ENCODE data around the gene WFS1. TPM values are rescaled to one million over a fixed set of nuclear protein-coding genes. Genes with fewer than 3 reads are reported as not detected.

WFS1 gene
- total RNA-seq, 1 experiment from 2014 or later: 21.5 TPM

DNA sequence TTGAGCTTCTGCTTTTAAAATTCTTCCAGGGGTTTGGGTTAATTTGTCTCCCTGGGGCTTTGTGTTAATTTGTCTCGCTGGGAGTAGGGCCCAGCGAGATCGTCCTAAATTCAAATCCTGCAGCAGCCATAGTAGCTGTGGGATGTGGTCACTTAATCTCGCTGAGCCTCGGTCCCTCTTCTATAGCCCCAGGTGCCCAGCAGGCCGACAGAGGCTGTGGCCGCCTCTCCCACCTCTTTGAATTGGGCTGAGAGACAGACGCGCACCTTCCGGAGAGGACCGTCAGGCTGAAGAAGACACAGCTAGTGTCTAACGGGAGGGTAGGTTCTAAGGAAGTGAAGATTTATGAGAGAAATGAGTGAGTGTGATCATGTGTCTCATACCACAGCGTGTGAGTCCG lies 15.7 kb upstream of the WFS1 start:
- RAD21 ChIA-PET (ENCODE audit: low non-redundant PET in 1 of 2, low total read pairs in 2 of 2, uncharacterized antibody in 2 of 2, unreplicated experiment in 2 of 2): no interaction called here
- CTCF ChIA-PET: interaction anchor here (7.5 kb wide), 1 partner anchor 74 kb away, joined by 201 read pairs; no protein-coding TSS in a partner anchor
- intact Hi-C loops (cut with micrococcal nuclease): no loop called here
- TF ChIP-seq, protein P1, sequence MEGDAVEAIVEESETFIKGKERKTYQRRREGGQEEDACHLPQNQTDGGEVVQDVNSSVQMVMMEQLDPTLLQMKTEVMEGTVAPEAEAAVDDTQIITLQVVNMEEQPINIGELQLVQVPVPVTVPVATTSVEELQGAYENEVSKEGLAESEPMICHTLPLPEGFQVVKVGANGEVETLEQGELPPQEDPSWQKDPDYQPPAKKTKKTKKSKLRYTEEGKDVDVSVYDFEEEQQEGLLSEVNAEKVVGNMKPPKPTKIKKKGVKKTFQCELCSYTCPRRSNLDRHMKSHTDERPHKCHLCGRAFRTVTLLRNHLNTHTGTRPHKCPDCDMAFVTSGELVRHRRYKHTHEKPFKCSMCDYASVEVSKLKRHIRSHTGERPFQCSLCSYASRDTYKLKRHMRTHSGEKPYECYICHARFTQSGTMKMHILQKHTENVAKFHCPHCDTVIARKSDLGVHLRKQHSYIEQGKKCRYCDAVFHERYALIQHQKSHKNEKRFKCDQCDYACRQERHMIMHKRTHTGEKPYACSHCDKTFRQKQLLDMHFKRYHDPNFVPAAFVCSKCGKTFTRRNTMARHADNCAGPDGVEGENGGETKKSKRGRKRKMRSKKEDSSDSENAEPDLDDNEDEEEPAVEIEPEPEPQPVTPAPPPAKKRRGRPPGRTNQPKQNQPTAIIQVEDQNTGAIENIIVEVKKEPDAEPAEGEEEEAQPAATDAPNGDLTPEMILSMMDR (IDR thresholded peaks at IDR 0.05 in 2 of 3, conservative IDR thresholded peaks at IDR 0.05 in 1 of 3; ENCODE audit: borderline replicate concordance in 1 of 3, insufficient read depth in 1 of 3, low read depth in 2 of 3, low read length in 2 of 3): no peak
- no peak for TF ChIP-seq SRF (IDR thresholded peaks at IDR 0.05; ENCODE audit: low read depth)
- TF ChIP-seq FOSL1 (IDR thresholded peaks at IDR 0.05; ENCODE audit: low read depth): no peak
- no peak for TF ChIP-seq EZH2 (IDR thresholded peaks at IDR 0.05)
- TF ChIP-seq, protein P2, sequence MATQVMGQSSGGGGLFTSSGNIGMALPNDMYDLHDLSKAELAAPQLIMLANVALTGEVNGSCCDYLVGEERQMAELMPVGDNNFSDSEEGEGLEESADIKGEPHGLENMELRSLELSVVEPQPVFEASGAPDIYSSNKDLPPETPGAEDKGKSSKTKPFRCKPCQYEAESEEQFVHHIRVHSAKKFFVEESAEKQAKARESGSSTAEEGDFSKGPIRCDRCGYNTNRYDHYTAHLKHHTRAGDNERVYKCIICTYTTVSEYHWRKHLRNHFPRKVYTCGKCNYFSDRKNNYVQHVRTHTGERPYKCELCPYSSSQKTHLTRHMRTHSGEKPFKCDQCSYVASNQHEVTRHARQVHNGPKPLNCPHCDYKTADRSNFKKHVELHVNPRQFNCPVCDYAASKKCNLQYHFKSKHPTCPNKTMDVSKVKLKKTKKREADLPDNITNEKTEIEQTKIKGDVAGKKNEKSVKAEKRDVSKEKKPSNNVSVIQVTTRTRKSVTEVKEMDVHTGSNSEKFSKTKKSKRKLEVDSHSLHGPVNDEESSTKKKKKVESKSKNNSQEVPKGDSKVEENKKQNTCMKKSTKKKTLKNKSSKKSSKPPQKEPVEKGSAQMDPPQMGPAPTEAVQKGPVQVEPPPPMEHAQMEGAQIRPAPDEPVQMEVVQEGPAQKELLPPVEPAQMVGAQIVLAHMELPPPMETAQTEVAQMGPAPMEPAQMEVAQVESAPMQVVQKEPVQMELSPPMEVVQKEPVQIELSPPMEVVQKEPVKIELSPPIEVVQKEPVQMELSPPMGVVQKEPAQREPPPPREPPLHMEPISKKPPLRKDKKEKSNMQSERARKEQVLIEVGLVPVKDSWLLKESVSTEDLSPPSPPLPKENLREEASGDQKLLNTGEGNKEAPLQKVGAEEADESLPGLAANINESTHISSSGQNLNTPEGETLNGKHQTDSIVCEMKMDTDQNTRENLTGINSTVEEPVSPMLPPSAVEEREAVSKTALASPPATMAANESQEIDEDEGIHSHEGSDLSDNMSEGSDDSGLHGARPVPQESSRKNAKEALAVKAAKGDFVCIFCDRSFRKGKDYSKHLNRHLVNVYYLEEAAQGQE (IDR thresholded peaks at IDR 0.05; ENCODE audit: low read depth): no peak
- TF ChIP-seq TCF7L2 (IDR thresholded peaks at IDR 0.05; ENCODE audit: borderline replicate concordance, extremely low read depth, insufficient read depth, insufficient read length): no peak
- TF ChIP-seq ZFX (IDR thresholded peaks at IDR 0.05): no peak
- TF ChIP-seq CBX3 (IDR thresholded peaks at IDR 0.05; ENCODE audit: low read depth): no peak
- TF ChIP-seq ZNF274 (IDR thresholded peaks at IDR 0.05; ENCODE audit: low read depth, low read length): no peak
- no peak for TF ChIP-seq SP1 (IDR thresholded peaks at IDR 0.05; ENCODE audit: low read depth)
- TF ChIP-seq YY1 (IDR thresholded peaks at IDR 0.05; ENCODE audit: extremely low read depth, insufficient replicate concordance, low read depth, low read length): no peak
- no peak for TF ChIP-seq EGR1 (IDR thresholded peaks at IDR 0.05; ENCODE audit: low read depth)
- no peak for TF ChIP-seq POLR2A (IDR thresholded peaks at IDR 0.05; ENCODE audit: borderline replicate concordance, extremely low read depth, insufficient read depth, insufficient read length)
- TF ChIP-seq POLR2AphosphoS5 (IDR thresholded peaks at IDR 0.05; ENCODE audit: low read depth, low read length): no peak
- TF ChIP-seq, protein P3, sequence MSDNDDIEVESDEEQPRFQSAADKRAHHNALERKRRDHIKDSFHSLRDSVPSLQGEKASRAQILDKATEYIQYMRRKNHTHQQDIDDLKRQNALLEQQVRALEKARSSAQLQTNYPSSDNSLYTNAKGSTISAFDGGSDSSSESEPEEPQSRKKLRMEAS (IDR thresholded peaks at IDR 0.05): no peak
- TF ChIP-seq, protein P4, sequence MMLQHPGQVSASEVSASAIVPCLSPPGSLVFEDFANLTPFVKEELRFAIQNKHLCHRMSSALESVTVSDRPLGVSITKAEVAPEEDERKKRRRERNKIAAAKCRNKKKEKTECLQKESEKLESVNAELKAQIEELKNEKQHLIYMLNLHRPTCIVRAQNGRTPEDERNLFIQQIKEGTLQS (IDR thresholded peaks at IDR 0.05): no peak
- DNase-seq (ENCODE audit: low read depth, low spot score): no peak
- Histone ChIP-seq H3K4me3 (replicated peaks in 1 of 2; ENCODE audit: low read depth in 1 of 2, low read length in 2 of 2) (no peak overlapping the region), H3K9me3 (ENCODE audit: control insufficient read depth in 1 of 2, insufficient read depth in 1 of 2, low read depth in 1 of 2, low read length in 2 of 2) (no peaks in the 10 kb centered on the region), H3K9me2 (ENCODE audit: insufficient read depth) (no peaks in the 10 kb centered on the region), H3K79me2 (ENCODE audit: insufficient read depth, low read length) (no peaks in the 10 kb centered on the region), H3K36me3 (ENCODE audit: control insufficient read depth in 1 of 2, insufficient read depth in 2 of 2, low read length in 2 of 2) (no peaks in the 10 kb centered on the region), H3K4me1 (ENCODE audit: control insufficient read depth in 1 of 2, insufficient read depth in 2 of 2, low read length in 2 of 2) (peaks cover 3 to 6% of the 10 kb centered on the region in 2 experiments; a peak in 3 of 4 replicates), H3K9ac (ENCODE audit: low read length) (no peak overlapping the region), H3K27ac (ENCODE audit: low read depth, low read length) (no peak overlapping the region), H3K27me3 (ENCODE audit: insufficient read depth, low read length) (no peaks in the 10 kb centered on the region), H2AFZ (ENCODE audit: low read depth, low read length, poor library complexity, severe bottlenecking) (no peak overlapping the region), H3K4me2 (ENCODE audit: low read length) (no peak overlapping the region), H4K20me1 (ENCODE audit: insufficient read depth) (no peaks in the 10 kb centered on the region)
- BruUV-seq (replicated peaks): no TSS peak
- POLR2A ChIA-PET: no interaction called here
- no peak for ATAC-seq

Data from HCT116 (cell line).